A673 (cell line): ENCODE measurements around the gene KIR3DL1.

Experiments used
- CTCF ChIP-seq: fragments of 300-800, 200-600 bp; sonication (generic); conservative IDR thresholded peaks from 2 replicates; pipeline ENCODE4 v1.5.1; 2017; ENCODE audit warnings: low read depth, mild to moderate bottlenecking, antibody characterized with exemption, low read length, moderate library complexity, mixed read lengths
- EZH2 ChIP-seq: fragments of 200-600 bp; sonication (generic); IDR thresholded peaks from 2 replicates; pipeline ENCODE4 v1.6.1; 2017; ENCODE audit warnings: borderline replicate concordance, low read depth, mild to moderate bottlenecking, mixed read lengths, antibody characterized with exemption, low read length; ENCODE audit not compliant: poor library complexity, severe bottlenecking

- TF ChIP-seq CTCF, result no peak
- TF ChIP-seq EZH2, result no peak
These were observed 34.7 kb downstream of the KIR3DL1 start for GRCh38 chr19:54850930-54851329.
